Measurements from ENCODE around the gene VPS13C.

- TF ChIP-seq CTCF (IDR thresholded peaks at IDR 0.05) (no peak), EZH2 (IDR thresholded peaks at IDR 0.05) (no peak), EZH2phosphoT487 (IDR thresholded peaks at IDR 0.05) (no peak)
Observed at GRCh38 chr15:62035256-62035924, 24.9 kb downstream of the VPS13C start.

Measured in neural progenitor cell (in vitro differentiated cells).